Measurements from ENCODE around the gene EIF3L.

Gene EIF3L

DNA sequence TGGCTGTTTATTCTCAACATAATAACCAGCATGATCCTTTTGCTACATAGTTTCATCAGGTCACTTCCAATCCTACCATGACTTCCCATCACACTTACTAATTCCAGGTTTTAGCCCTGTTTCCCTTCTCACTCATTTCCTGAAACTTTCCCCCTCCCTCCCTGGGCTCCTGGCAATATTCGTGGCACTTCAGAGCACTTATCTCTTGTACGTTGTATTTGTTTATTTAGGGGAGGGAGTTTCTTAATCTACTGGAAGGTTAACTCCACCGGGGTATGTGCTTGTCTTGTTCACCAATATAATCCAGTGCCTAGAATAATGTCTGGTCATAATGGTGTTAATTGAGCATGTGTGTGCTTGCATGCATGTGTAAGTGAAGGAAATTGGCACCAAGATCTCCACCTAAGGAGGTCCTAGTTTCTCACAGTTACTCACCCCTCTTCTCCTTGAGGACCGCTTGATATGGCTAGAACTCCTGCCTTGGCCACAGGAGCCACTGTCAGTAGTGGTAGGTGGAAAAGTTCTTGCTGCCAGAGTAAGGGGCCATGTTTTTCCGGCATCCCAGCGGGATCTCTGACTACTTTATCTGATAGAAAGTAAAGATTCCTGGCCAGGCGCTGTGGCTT, 11.7 kb downstream of the EIF3L start:
- peaks cover 29% of the 10 kb centered on the region for H3K79me2 ChIP-seq (ENCODE audit: control insufficient read depth, low read length)
- H4K20me1 ChIP-seq (ENCODE audit: control insufficient read depth, insufficient read depth, low read depth, low read length), result no peaks in the 10 kb centered on the region
- H3K27me3 ChIP-seq (ENCODE audit: control insufficient read depth, low read length), result no peaks in the 10 kb centered on the region
- H3K27ac ChIP-seq (ENCODE audit: low read depth, low read length), result no peak overlapping the region
- peaks cover 25% of the 10 kb centered on the region for H3F3A ChIP-seq (ENCODE audit: control insufficient read depth, insufficient read depth)
- H3K4me1 ChIP-seq (ENCODE audit: control insufficient read depth, low read length), result no peaks in the 10 kb centered on the region
- H3K36me3 ChIP-seq (ENCODE audit: control insufficient read depth, low read length), result peaks cover 92% of the 10 kb centered on the region
- H3K9me3 ChIP-seq (ENCODE audit: control insufficient read depth, insufficient read depth, low read length), result no peaks in the 10 kb centered on the region
- H3K9me2 ChIP-seq (replicated peaks; ENCODE audit: control insufficient read depth, low read length), result no peaks in the 10 kb centered on the region
- no peak overlapping the region for H3K4me2 ChIP-seq (ENCODE audit: low read length)
- no peak for TF ChIP-seq EZH2phosphoT487 (IDR thresholded peaks at IDR 0.05; ENCODE audit: borderline replicate concordance, low read length)
- TF ChIP-seq, protein P1, sequence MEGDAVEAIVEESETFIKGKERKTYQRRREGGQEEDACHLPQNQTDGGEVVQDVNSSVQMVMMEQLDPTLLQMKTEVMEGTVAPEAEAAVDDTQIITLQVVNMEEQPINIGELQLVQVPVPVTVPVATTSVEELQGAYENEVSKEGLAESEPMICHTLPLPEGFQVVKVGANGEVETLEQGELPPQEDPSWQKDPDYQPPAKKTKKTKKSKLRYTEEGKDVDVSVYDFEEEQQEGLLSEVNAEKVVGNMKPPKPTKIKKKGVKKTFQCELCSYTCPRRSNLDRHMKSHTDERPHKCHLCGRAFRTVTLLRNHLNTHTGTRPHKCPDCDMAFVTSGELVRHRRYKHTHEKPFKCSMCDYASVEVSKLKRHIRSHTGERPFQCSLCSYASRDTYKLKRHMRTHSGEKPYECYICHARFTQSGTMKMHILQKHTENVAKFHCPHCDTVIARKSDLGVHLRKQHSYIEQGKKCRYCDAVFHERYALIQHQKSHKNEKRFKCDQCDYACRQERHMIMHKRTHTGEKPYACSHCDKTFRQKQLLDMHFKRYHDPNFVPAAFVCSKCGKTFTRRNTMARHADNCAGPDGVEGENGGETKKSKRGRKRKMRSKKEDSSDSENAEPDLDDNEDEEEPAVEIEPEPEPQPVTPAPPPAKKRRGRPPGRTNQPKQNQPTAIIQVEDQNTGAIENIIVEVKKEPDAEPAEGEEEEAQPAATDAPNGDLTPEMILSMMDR (IDR thresholded peaks at IDR 0.05; ENCODE audit: low read depth, low read length, poor library complexity, severe bottlenecking), result no peak
- no peak overlapping the region for H3K4me3 ChIP-seq (ENCODE audit: low read length)

DNA sequence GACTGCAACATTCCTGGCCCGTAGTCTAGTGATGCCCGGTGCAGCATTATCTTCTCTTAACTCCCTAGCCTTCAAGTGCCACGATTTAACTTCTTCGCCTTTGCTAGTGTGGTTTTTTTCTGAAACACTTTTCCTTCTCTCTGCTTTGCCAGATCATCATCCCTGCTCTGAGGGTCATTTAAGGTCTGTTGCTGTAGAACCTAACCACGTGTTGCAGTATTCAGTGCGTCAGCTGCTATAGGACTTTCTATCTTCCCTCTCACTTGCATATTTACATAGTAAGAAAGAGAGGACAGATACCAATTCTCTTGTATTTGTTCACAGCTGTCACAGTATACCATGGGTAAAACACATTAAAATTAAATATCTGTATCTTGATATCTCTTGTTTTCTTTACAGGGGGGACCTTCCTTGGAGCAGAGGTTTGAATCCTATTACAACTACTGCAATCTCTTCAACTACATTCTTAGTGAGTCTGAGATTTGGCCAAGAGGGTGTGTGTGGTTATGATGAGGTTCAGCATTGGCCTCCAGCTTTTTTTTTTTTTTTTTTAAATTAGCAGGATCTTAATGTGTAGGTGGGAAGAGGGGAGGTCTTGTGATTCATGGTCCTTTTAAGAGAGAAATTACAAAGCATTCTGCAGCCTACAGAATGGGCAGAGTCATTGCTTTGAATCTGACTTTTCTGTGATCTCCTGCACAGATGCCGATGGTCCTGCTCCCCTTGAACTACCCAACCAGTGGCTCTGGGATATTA, 13.5 kb downstream of the EIF3L start:
- Histone ChIP-seq H3K4me3 (ENCODE audit: low read length) (no peak overlapping the region), H3K79me2 (ENCODE audit: control insufficient read depth, low read length) (peaks cover 31% of the 10 kb centered on the region), H3K9me2 (replicated peaks; ENCODE audit: control insufficient read depth, low read length) (no peaks in the 10 kb centered on the region), H4K20me1 (ENCODE audit: control insufficient read depth, insufficient read depth, low read depth, low read length) (no peaks in the 10 kb centered on the region), H3F3A (ENCODE audit: control insufficient read depth, insufficient read depth) (peaks cover 25% of the 10 kb centered on the region), H3K27ac (ENCODE audit: low read depth, low read length) (no peak overlapping the region), H3K4me2 (ENCODE audit: low read length) (no peak overlapping the region), H3K4me1 (ENCODE audit: control insufficient read depth, low read length) (no peaks in the 10 kb centered on the region), H3K27me3 (ENCODE audit: control insufficient read depth, low read length) (no peaks in the 10 kb centered on the region), H3K9me3 (ENCODE audit: control insufficient read depth, insufficient read depth, low read length) (no peaks in the 10 kb centered on the region), H3K36me3 (ENCODE audit: control insufficient read depth, low read length) (peaks cover 89% of the 10 kb centered on the region)
- TF ChIP-seq, protein P1 (IDR thresholded peaks at IDR 0.05; ENCODE audit: low read depth, low read length, poor library complexity, severe bottlenecking), result no peak
- TF ChIP-seq EZH2phosphoT487 (IDR thresholded peaks at IDR 0.05; ENCODE audit: borderline replicate concordance, low read length), result no peak

DNA sequence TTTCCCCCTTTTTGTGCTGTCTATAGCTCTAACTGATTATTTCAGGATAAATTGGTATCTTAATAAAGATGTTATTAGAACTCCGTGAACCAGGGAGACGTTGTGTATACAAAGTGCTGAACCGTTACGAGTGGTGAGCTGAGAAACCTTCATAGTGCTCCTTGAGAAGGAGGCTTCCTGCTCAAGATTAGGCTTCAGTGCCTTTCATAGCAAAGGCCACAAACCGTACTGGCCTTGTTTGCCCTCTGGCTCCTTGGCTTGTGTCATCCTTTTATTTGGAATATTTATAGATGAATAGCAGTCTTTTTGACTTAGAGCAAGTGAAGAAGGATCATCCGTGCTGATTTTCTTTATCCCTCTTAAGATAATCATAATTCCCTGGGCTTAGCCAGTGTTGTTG, 16.3 kb downstream of the EIF3L start:
- H3K79me2 ChIP-seq (ENCODE audit: control insufficient read depth, low read length), result peaks cover 34% of the 10 kb centered on the region
- H3K27me3 ChIP-seq (ENCODE audit: control insufficient read depth, low read length), result no peaks in the 10 kb centered on the region
- TF ChIP-seq EZH2phosphoT487 (IDR thresholded peaks at IDR 0.05; ENCODE audit: borderline replicate concordance, low read length), result no peak
- TF ChIP-seq, protein P1 (IDR thresholded peaks at IDR 0.05; ENCODE audit: low read depth, low read length, poor library complexity, severe bottlenecking), result no peak
- peaks cover 91% of the 10 kb centered on the region for H3K36me3 ChIP-seq (ENCODE audit: control insufficient read depth, low read length)
- H4K20me1 ChIP-seq (ENCODE audit: control insufficient read depth, insufficient read depth, low read depth, low read length), result 0 out of 2 replicates have a peak, but pooled peaks cover 3% of the 10 kb centered on the region
- H3K9me2 ChIP-seq (replicated peaks; ENCODE audit: control insufficient read depth, low read length), result no peaks in the 10 kb centered on the region
- no peak overlapping the region for H3K27ac ChIP-seq (ENCODE audit: low read depth, low read length)
- H3K9me3 ChIP-seq (ENCODE audit: control insufficient read depth, insufficient read depth, low read length), result no peaks in the 10 kb centered on the region
- H3K4me3 ChIP-seq (ENCODE audit: low read length), result no peak overlapping the region
- H3K4me2 ChIP-seq (ENCODE audit: low read length), result no peak overlapping the region
- H3K4me1 ChIP-seq (ENCODE audit: control insufficient read depth, low read length), result no peaks in the 10 kb centered on the region
- H3F3A ChIP-seq (ENCODE audit: control insufficient read depth, insufficient read depth), result peaks cover 23% of the 10 kb centered on the region
